ENCODE results near the gene MEI1.
"Not testable (repeated sequence)": the region's sequence is repeated elsewhere in the genome, so short reads cannot be mapped to it uniquely, and the experiment has no call there.

The MEI1 gene

GRCh38 chr22:41823797-41824196 lies 124.5 kb downstream of the MEI1 start:
- DNase-seq: no peak

GRCh38 chr22:41825376-41825775 lies 126.1 kb downstream of the MEI1 start:
- no peak for DNase-seq

DNA sequence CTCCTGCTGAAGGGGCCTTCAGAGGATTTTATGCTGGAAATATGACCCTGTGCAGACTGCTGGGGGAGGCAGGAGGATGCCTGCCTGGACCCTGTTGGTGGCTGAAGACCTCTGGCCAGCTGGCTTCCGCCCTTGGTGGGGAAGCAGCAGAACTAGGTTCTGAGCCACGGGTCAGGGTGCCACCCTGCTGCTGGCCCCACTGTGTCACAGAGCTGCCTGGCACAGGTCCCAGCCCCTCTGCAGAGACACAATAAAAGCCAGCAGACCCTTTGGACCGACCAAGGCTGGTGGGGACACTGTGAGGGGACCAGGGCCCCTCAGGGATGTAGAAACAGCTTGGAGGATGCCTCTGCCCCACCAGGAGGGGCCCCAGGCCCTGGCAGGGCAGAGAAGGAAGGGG lies 126.7 kb downstream of the MEI1 start:
- DNase-seq: no peak

GRCh38 chr22:41826430-41827383 lies 127.4 kb downstream of the MEI1 start:
- no peak for DNase-seq

- DNase-seq: no peak
These were observed 128.4 kb downstream of the MEI1 start for GRCh38 chr22:41827671-41828070.

GRCh38 chr22:41828516-41828915 lies 129.2 kb downstream of the MEI1 start:
- DNase-seq: no peak

GRCh38 chr22:41830174-41830573 lies 130.9 kb downstream of the MEI1 start:
- no peak for DNase-seq

DNA sequence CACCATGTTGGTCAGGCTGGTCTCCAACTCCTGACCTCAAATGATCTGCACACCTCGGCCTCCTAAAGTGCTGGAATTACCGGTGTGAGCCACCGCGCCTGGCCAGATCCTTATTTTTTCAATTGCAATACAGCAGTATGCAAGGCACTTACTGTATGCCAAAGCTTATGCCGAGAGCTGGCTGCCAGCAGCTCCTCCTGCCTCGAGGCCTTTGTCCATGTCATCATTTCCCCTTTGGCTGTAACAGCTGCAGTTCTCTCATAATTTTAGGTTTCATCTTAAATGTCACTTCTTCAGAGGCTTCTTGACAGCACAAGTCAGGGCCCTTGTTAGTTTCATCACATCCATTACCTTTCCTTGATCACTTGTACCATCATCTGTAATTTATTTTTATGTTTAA lies 132.1 kb downstream of the MEI1 start:
- no peak for DNase-seq

DNA sequence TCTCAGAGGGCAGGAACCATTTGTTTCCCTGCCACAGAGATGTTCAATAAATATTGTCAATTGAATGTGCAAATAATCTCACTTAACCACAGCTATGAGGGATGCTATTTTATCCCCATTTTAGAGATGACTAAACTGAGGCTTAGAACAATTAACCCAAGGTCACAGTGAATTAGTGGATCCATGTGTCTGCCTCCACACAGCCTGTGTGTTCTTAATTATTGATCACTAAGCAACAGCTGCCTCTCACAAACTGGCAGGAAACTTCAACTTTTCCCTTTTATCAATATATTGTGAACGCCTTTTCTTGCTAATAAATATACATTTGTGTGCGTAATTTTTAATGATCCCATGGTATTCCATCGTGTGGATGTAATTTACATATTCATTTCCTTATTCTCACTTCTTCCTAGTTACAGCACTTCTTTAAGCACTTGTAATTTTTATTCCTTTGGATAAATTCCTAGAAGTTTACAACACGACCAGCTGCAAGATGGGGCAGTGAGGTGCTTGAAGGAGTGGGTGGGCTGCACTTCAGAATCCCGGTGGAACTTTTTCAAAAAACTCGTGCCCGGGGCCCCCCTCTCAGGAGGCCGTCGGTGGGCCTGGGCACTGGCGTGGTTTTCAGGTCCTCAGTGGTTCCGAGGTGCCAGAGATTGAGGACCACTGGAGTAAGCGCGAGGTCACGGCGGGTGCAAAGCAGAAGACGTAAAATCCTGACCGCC lies 132.7 kb downstream of the MEI1 start:
- no peak for DNase-seq

DNA sequence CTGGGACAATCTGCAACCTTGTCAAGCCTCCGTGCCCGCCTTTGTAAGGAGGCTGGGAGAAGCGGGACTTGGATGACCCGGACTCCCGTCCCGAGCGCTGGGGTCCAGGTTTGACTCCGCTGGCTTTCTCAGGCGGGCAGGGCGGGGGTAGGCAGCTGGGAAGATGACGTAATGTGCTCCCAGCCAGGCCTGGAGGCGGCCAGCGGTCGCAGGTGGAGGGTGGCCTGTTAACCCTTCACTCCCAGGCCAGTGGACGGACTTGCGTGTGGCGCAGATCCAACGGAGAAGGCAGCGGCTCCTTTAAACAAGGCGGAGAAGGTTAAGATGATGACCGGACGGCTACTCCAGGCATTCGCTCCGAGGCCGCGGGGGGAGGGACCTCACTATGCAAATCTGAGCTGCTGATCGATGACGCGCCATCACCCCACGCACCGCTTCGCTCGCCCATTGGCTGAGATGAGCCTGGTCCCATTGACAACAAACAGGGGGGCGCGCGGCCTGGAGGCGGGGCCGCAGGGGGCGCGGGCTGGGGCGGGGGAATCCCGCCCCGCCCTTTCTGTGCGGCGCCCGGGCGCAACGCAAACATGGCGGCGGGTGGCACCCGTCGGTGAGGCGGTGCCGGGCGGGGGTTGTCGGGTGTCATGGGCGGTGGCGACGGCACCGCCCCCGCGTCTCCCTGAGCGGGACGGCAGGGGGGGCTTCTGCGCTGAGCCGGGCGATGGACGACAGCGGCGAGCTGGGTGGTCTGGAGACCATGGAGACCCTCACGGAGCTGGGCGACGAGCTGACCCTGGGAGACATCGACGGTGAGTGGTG lies 133.5 kb downstream of the MEI1 start, which contains the start of gene SREBF2:
TSS of gene SREBF2 (plus strand) at position 553 of the 816 bp plus-strand sequence. CDS start at position 719, 166 bp downstream.
- peak; percentile 99 for DNase-seq

- no peak for DNase-seq
These were observed 134.2 kb downstream of the MEI1 start for GRCh38 chr22:41833369-41834004.

DNA sequence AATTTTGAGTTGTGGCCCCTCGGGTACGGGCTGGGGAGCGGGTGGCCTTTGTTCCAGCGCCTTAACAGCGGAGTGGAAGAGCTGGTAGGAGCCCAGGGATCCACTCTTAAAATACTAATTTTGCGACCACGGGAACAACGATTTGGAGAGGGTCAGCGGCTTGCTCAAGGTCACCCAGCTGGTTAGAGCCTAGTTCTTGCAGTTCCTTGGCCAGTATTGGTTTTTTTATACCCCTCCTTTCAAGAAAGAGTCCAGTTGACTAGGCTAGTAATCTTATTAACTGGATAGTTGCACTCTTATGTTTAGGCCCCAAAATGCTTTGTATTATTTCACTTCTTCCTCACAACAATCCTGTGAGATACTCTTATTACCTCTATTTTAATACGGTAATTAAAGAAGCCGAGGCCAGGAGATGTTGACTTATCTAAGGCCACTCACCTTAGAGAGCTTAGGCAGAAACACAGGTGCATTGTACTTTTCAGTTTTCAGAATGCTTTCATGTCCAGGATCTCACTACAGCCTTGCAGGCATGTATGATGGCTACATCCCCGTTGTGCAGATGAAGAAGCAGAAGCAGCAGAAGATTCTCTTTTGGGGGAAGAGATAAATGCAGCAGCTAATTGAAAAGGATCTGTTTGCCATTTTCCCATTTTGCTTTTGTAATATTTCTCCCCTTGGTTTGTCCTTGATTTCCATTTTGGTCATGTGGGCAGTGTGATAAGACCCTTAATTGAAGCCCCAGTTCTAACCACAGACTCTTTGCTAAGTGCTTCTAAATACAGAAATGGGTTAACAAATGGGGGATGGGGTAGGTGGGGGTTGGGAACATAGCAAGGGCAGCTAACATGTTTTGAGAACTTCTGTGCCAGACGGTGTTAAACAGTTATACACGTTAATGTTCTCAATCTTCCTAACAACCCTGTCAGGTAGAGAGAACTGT lies 135.0 kb downstream of the MEI1 start:
- no peak for DNase-seq

DNA sequence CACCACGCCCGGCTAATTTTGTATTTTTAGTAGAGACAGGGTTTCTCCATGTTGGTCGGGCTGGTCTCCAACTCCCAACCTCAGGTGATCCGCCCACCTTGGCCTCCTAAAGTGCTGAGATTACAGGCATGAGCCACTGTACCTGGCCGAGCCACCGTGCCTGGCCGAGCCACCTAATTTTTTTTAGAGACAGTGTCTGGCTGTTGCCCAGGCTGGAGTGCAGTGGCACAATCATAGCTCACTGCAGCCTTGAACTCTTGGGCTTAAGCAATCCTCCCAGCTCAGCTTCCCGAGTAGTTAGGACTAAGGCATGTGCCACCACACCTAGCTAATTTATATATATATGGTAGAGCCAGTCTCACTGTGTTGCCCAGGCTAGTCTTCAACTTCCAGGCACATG lies 136.2 kb downstream of the MEI1 start:
- DNase-seq: not testable (repeated sequence)

- DNase-seq: no peak
These were observed 137.2 kb downstream of the MEI1 start for GRCh38 chr22:41836551-41836950.

- DNase-seq: no peak
These were observed 139.7 kb downstream of the MEI1 start for GRCh38 chr22:41838842-41839618.

GRCh38 chr22:41840216-41840615 lies 140.9 kb downstream of the MEI1 start:
- no peak for DNase-seq

GRCh38 chr22:41841085-41841712 lies 141.9 kb downstream of the MEI1 start:
- no peak for DNase-seq

DNA sequence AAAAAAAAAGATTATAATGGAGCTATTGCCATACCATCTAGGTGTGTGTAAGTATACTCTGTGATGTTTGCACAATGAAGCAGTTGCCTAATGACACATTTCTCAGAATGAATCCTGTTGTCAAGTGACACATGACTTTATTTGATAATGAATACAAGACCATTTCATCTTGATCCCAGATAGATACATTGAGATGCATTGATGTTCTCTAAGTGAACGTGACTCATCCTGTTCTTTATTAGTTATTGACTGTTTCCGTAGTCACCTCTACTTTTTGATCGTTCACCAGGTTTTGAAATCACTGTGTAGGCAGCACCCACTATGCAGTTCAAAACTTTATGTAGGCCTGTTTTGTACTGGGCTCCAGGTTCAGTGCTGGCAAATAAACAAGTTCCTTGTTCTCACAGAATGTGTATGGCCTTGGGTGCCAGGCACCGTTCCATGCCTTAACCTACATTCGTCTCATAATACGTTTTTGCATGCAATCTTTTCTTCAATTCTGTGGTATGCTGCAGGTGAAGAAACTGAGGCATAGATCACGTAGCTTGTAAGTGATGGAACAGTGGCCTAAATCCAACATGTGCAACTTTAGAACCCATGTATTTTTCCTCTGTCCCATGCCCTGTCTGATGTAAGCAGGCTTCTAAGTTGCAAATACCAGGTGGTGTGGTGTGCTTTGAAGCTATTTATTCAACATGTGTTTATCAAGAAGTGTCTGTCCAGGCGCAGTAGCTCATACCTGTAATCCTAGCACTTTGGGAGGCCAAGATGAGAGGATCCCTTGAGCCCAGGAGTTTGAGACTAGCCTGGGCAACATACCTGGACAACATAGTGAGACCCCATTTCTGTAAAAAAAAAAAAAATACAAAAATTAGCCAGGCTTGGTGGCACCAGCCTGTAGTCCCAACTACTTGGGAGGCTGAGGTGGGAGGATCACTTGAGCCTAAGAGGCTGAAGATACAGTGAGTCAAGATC lies 144.0 kb downstream of the MEI1 start:
- no peak for DNase-seq

DNA sequence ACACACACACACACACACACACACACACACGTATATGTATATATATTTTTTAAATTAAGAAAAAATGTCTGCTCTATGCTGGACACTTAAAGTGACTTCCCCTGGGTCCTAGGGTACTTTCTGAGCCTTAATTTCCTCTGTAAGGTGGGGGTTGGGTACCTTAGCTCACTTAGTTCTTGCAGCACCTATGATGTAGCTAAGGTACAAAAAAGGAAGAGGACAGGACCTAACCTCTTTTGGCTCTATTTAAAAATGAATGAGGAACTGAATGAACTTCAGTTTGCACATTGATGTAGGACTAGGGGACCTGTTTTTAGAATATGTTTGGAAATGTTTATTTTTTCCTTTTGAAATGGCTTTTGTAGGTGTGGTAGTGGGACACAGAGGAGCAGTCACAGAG lies 144.7 kb downstream of the MEI1 start:
- no peak for DNase-seq

Measured in NCI-H524 treated with DMSO at 0.1 percent for 48 hours (cell line).